ENCODE measurements around the gene MINDY3.
"Not testable (repeated sequence)": the region's sequence is repeated elsewhere in the genome, so short reads cannot be mapped to it uniquely, and the experiment has no call there.

The MINDY3 gene

GRCh38 chr10:15877836-15878576, 17.7 kb upstream of the MINDY3 start:
- peaks cover 0 to 9% (median 4%) of the 10 kb centered on the region in 11 experiments; a peak in 5 of 22 replicates for H3K9me3 ChIP-seq (replicated peaks in 1 of 11)
- H3K27me3 ChIP-seq: no peaks in the 10 kb centered on the region
- no peak overlapping the region for H3K27ac ChIP-seq
- peaks cover 0 to 7% (median 5%) of the 10 kb centered on the region in 10 experiments; a peak in 10 of 20 replicates for H3K4me1 ChIP-seq
- no peaks in the 10 kb centered on the region for H4K20me1 ChIP-seq
- no peaks in the 10 kb centered on the region for H3K36me3 ChIP-seq
- H3K4me2 ChIP-seq: no peak overlapping the region
- TF ChIP-seq Cebpa-rat (IDR thresholded peaks at IDR 0.05): no peak
- no peak overlapping the region for H3K9ac ChIP-seq
- H3K4me3 ChIP-seq: no peak overlapping the region

- H3K4me3 ChIP-seq; H3K27ac ChIP-seq; H3K9ac ChIP-seq; H3K4me1 ChIP-seq; H3K4me2 ChIP-seq; H3K9me3 ChIP-seq (replicated peaks in 1 of 11); H3K36me3 ChIP-seq; H3K27me3 ChIP-seq; H4K20me1 ChIP-seq: not testable (repeated sequence)
Measured at GRCh38 chr10:15876274-15876673, 16.0 kb upstream of the MINDY3 start.

- H3K4me2 ChIP-seq; H3K9ac ChIP-seq; H3K27ac ChIP-seq; H4K20me1 ChIP-seq; H3K4me3 ChIP-seq; H3K27me3 ChIP-seq; H3K4me1 ChIP-seq; H3K36me3 ChIP-seq; H3K9me3 ChIP-seq (replicated peaks in 1 of 11): not testable (repeated sequence)
Measured at GRCh38 chr10:15872645-15873044, 12.3 kb upstream of the MINDY3 start.

GRCh38 chr10:15871823-15872222, 11.5 kb upstream of the MINDY3 start:
- H3K9me3 ChIP-seq (replicated peaks in 1 of 11): peaks cover 0 to 9% (median 4%) of the 10 kb centered on the region in 11 experiments; a peak in 6 of 22 replicates
- no peaks in the 10 kb centered on the region for H3K27me3 ChIP-seq
- TF ChIP-seq Cebpa-rat (IDR thresholded peaks at IDR 0.05): no peak
- no peak overlapping the region for H3K4me2 ChIP-seq
- no peaks in the 10 kb centered on the region for H4K20me1 ChIP-seq
- no peak overlapping the region for H3K9ac ChIP-seq
- H3K27ac ChIP-seq: no peak overlapping the region
- H3K4me1 ChIP-seq: no peaks in the 10 kb centered on the region
- H3K4me3 ChIP-seq: no peak overlapping the region
- no peaks in the 10 kb centered on the region for H3K36me3 ChIP-seq

GRCh38 chr10:15869935-15870334, 9.6 kb upstream of the MINDY3 start:
- Histone ChIP-seq H3K27me3 (no peaks in the 10 kb centered on the region), H4K20me1 (no peaks in the 10 kb centered on the region), H3K4me1 (no peaks in the 10 kb centered on the region), H3K36me3 (no peaks in the 10 kb centered on the region), H3K9ac (no peak overlapping the region), H3K4me2 (no peak overlapping the region), H3K9me3 (replicated peaks in 1 of 11) (peaks cover 0 to 9% (median 4%) of the 10 kb centered on the region in 11 experiments; a peak in 6 of 22 replicates), H3K4me3 (no peak overlapping the region), H3K27ac (no peak overlapping the region)
- TF ChIP-seq Cebpa-rat (IDR thresholded peaks at IDR 0.05): no peak

- no peaks in the 10 kb centered on the region for H3K36me3 ChIP-seq
- H3K9me3 ChIP-seq (replicated peaks in 1 of 11): peaks cover 0 to 3% (median 0%) of the 10 kb centered on the region in 11 experiments; a peak in 1 of 22 replicates
- no peaks in the 10 kb centered on the region for H3K27me3 ChIP-seq
- no peak overlapping the region for H3K9ac ChIP-seq
- H3K27ac ChIP-seq: no peak overlapping the region
- no peak for TF ChIP-seq Cebpa-rat (IDR thresholded peaks at IDR 0.05)
- H3K4me1 ChIP-seq: no peaks in the 10 kb centered on the region
- H3K4me3 ChIP-seq: no peak overlapping the region
- no peak overlapping the region for H3K4me2 ChIP-seq
- H4K20me1 ChIP-seq: no peaks in the 10 kb centered on the region
Measured at GRCh38 chr10:15868006-15868405, 7.7 kb upstream of the MINDY3 start.

GRCh38 chr10:15865304-15865703, 5.0 kb upstream of the MINDY3 start:
- Histone ChIP-seq H3K27me3 (no peaks in the 10 kb centered on the region), H3K9ac (no peak overlapping the region), H3K4me2 (no peak overlapping the region), H3K36me3 (no peaks in the 10 kb centered on the region), H4K20me1 (no peaks in the 10 kb centered on the region), H3K27ac (no peak overlapping the region), H3K4me1 (peaks cover 0 to 9% (median 5%) of the 10 kb centered on the region in 10 experiments; a peak in 6 of 20 replicates), H3K4me3 (no peak overlapping the region), H3K9me3 (replicated peaks in 1 of 11) (peaks cover 0 to 9% (median 0%) of the 10 kb centered on the region in 11 experiments; a peak in 6 of 22 replicates)
- no peak for TF ChIP-seq Cebpa-rat (IDR thresholded peaks at IDR 0.05)

GRCh38 chr10:15864419-15864818, 4.1 kb upstream of the MINDY3 start:
- Histone ChIP-seq H3K4me2 (no peak overlapping the region), H3K27me3 (no peaks in the 10 kb centered on the region), H4K20me1 (peaks cover 0 to 3% (median 0%) of the 10 kb centered on the region in 11 experiments; a peak in 4 of 22 replicates), H3K4me3 (no peak overlapping the region), H3K36me3 (no peaks in the 10 kb centered on the region), H3K9ac (no peak overlapping the region), H3K27ac (no peak overlapping the region), H3K4me1 (peaks cover 0 to 9% (median 5%) of the 10 kb centered on the region in 10 experiments; a peak in 11 of 20 replicates), H3K9me3 (replicated peaks in 1 of 11) (peaks cover 0 to 9% (median 0%) of the 10 kb centered on the region in 11 experiments; a peak in 6 of 22 replicates)
- no peak for TF ChIP-seq Cebpa-rat (IDR thresholded peaks at IDR 0.05)

- no peak overlapping the region for H3K4me3 ChIP-seq
- H4K20me1 ChIP-seq: peaks cover 0 to 10% (median 0%) of the 10 kb centered on the region in 11 experiments; a peak in 7 of 22 replicates
- H3K27me3 ChIP-seq: no peaks in the 10 kb centered on the region
- no peak overlapping the region for H3K27ac ChIP-seq
- TF ChIP-seq Cebpa-rat (IDR thresholded peaks at IDR 0.05): no peak
- no peaks in the 10 kb centered on the region for H3K36me3 ChIP-seq
- no peak overlapping the region for H3K4me2 ChIP-seq
- H3K4me1 ChIP-seq: peaks cover 6 to 14% (median 11%) of the 10 kb centered on the region in 10 experiments; a peak in 19 of 20 replicates
- peaks cover 0 to 9% (median 0%) of the 10 kb centered on the region in 11 experiments; a peak in 6 of 22 replicates for H3K9me3 ChIP-seq (replicated peaks in 1 of 11)
- no peak overlapping the region for H3K9ac ChIP-seq
Measured at GRCh38 chr10:15863733-15864132, 3.4 kb upstream of the MINDY3 start.

GRCh38 chr10:15863323-15863722, 3.0 kb upstream of the MINDY3 start:
- Histone ChIP-seq H3K4me1 (peaks cover 10 to 19% (median 15%) of the 10 kb centered on the region in 10 experiments), H3K4me2 (no peak overlapping the region), H3K27me3 (no peaks in the 10 kb centered on the region), H3K36me3 (no peaks in the 10 kb centered on the region), H3K27ac (no peak overlapping the region), H3K9me3 (replicated peaks in 1 of 11) (peaks cover 0 to 9% (median 0%) of the 10 kb centered on the region in 11 experiments; a peak in 6 of 22 replicates), H3K4me3 (no peak overlapping the region), H3K9ac (no peak overlapping the region), H4K20me1 (peaks cover 0 to 14% (median 3%) of the 10 kb centered on the region in 11 experiments; a peak in 8 of 22 replicates)
- TF ChIP-seq Cebpa-rat (IDR thresholded peaks at IDR 0.05): no peak

Data from BLaER1 treated with 17β-estradiol and CSF1 and Interleukin-3, amounts not matched to agents 10 nM and 100 nM (cell line).